CD4-positive, alpha-beta T cell treated with Interleukin-10 for 1 hour (primary cell): Measurements from ENCODE around the gene CLEC9A.
"Not testable (repeated sequence)": the region's sequence is repeated elsewhere in the genome, so short reads cannot be mapped to it uniquely, and the experiment has no call there.

Experiments used
- DNase-seq: peaks from one replicate; pipeline ENCODE4 v3.0.0-alpha.2; 2020

Gene CLEC9A

GRCh38 chr12:10030446-10030845 lies at the start of gene CLEC9A:
Gene CLEC9A, plus strand, starts transcription at chr12:10030682. Its CDS starts 22,006 bp downstream, at chr12:10052688.
- DNase-seq = no peak

- no peak for DNase-seq
Measured at GRCh38 chr12:9991876-9992275, 38.6 kb upstream of the CLEC9A start.

GRCh38 chr12:9992296-9992695 lies 38.2 kb upstream of the CLEC9A start:
- no peak for DNase-seq

GRCh38 chr12:9999016-9999415 lies 31.5 kb upstream of the CLEC9A start, which contains the start of gene CLEC1B:
Gene CLEC1B, minus strand, starts transcription at chr12:9999121. Its CDS starts 21 bp downstream, at chr12:9999100.
- no peak for DNase-seq

- no peak for DNase-seq
Measured at GRCh38 chr12:10001171-10001776, 29.2 kb upstream of the CLEC9A start.

- no peak for DNase-seq
Measured at GRCh38 chr12:10012630-10013330, 17.7 kb upstream of the CLEC9A start.

GRCh38 chr12:10015450-10015849 lies 15.0 kb upstream of the CLEC9A start:
- no peak for DNase-seq

- DNase-seq = no peak
Measured at GRCh38 chr12:10016881-10017280, 13.6 kb upstream of the CLEC9A start.

- DNase-seq = no peak
Measured at GRCh38 chr12:10018386-10018785, 12.1 kb upstream of the CLEC9A start.

GRCh38 chr12:10021342-10021741 lies 9.1 kb upstream of the CLEC9A start:
- no peak for DNase-seq

GRCh38 chr12:10025236-10025635 lies 5.2 kb upstream of the CLEC9A start:
- DNase-seq = no peak

GRCh38 chr12:10026666-10027065 lies 3.8 kb upstream of the CLEC9A start:
- not testable (repeated sequence) for DNase-seq

- no peak for DNase-seq
Measured at GRCh38 chr12:10027311-10027710, 3.2 kb upstream of the CLEC9A start.

GRCh38 chr12:10027721-10028120 lies 2.8 kb upstream of the CLEC9A start:
- no peak for DNase-seq

GRCh38 chr12:10031321-10031720 lies 839 bp downstream of the CLEC9A start:
- no peak for DNase-seq

- DNase-seq = no peak
Measured at GRCh38 chr12:10031771-10032175, 1.3 kb downstream of the CLEC9A start.

- no peak for DNase-seq
Measured at GRCh38 chr12:10033783-10034545, 3.5 kb downstream of the CLEC9A start.

GRCh38 chr12:10042167-10042566 lies 11.7 kb downstream of the CLEC9A start:
- no peak for DNase-seq

GRCh38 chr12:10048526-10048925 lies 18.0 kb downstream of the CLEC9A start:
- DNase-seq = no peak

GRCh38 chr12:10052193-10052913 lies 21.9 kb downstream of the CLEC9A start:
- no peak for DNase-seq

GRCh38 chr12:10058387-10058786 lies 27.9 kb downstream of the CLEC9A start:
- DNase-seq = no peak

- no peak for DNase-seq
Measured at GRCh38 chr12:10065241-10065640, 34.8 kb downstream of the CLEC9A start.

GRCh38 chr12:10067264-10067663 lies 36.8 kb downstream of the CLEC9A start:
- DNase-seq = no peak
